Nephron progenitor cell (in vitro differentiated cells): ENCODE data around the gene GOSR2.

Experiments
- DNase-seq: peaks from one replicate; pipeline ENCODE4 v3.0.0; 2021
- H3K27ac Mint-ChIP-seq: 2 replicates; pipeline ENCODE4 v1.8.0; 2021; ENCODE audit warnings: mild to moderate bottlenecking, moderate library complexity, mixed read lengths
- H3K27me3 Mint-ChIP-seq: 2 replicates; pipeline ENCODE4 v1.8.0; 2021; ENCODE audit warnings: mild to moderate bottlenecking, low read depth, mixed read lengths; ENCODE audit not compliant: poor library complexity
- H3K36me3 Mint-ChIP-seq: 2 replicates; pipeline ENCODE4 v1.8.0; 2021; ENCODE audit warnings: low read depth, mixed read lengths
- H3K4me1 Mint-ChIP-seq: 2 replicates; pipeline ENCODE4 v1.8.0; 2021; ENCODE audit warnings: mixed read lengths
- H3K4me3 Mint-ChIP-seq: 2 replicates; pipeline ENCODE4 v1.8.0; 2021; ENCODE audit warnings: mild to moderate bottlenecking, moderate library complexity, mixed read lengths
- H3K9me3 Mint-ChIP-seq: 2 replicates; pipeline ENCODE4 v1.8.0; 2021; ENCODE audit warnings: mild to moderate bottlenecking, moderate library complexity, mixed read lengths
- TF ChIP-seq, protein P1 (sequence below): fragments of 200-600 bp; sonication (generic); IDR thresholded peaks from 2 replicates; pipeline ENCODE4 v1.5.0; 2021; ENCODE audit warnings: antibody characterized with exemption

Gene GOSR2

DNA sequence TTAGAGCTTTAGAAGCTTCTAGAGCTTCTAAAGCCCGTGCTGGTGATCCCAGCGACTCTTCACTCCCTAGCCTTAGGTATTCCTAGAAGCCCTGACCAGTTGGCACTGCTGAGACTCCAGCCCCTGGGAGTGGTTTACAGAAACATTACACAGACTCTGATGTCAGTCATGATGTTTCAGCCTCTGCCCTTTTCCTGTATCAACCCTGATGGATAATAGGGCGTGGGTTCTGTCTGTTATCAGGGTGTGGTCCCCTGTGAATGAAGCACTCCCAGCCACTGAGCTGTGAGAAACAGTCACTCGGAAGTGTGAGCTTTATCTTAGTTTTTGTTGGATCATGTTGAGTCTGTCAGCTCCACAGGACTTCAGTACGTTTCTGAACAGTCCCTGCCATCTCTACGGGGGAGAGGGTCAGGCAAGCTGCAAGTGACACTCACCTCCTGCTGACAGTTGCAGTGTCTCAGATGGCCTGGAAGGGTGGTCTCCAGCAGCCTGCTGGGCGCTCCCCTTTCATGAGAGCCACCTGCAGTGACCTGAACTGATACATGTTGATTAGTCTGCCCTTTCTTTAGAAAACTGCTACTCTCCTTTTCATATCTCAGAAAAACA, 12.8 kb downstream of the GOSR2 start:
- Mint-ChIP-seq H3K36me3 (peaks cover 81% of the 10 kb centered on the region), H3K9me3 (no peaks in the 10 kb centered on the region), H3K4me1 (no peaks in the 10 kb centered on the region), H3K27me3 (peaks cover 4% of the 10 kb centered on the region), H3K4me3 (no peak overlapping the region), H3K27ac (no peak overlapping the region)
- TF ChIP-seq, protein P1, sequence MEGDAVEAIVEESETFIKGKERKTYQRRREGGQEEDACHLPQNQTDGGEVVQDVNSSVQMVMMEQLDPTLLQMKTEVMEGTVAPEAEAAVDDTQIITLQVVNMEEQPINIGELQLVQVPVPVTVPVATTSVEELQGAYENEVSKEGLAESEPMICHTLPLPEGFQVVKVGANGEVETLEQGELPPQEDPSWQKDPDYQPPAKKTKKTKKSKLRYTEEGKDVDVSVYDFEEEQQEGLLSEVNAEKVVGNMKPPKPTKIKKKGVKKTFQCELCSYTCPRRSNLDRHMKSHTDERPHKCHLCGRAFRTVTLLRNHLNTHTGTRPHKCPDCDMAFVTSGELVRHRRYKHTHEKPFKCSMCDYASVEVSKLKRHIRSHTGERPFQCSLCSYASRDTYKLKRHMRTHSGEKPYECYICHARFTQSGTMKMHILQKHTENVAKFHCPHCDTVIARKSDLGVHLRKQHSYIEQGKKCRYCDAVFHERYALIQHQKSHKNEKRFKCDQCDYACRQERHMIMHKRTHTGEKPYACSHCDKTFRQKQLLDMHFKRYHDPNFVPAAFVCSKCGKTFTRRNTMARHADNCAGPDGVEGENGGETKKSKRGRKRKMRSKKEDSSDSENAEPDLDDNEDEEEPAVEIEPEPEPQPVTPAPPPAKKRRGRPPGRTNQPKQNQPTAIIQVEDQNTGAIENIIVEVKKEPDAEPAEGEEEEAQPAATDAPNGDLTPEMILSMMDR: no peak
- no peak for DNase-seq

DNA sequence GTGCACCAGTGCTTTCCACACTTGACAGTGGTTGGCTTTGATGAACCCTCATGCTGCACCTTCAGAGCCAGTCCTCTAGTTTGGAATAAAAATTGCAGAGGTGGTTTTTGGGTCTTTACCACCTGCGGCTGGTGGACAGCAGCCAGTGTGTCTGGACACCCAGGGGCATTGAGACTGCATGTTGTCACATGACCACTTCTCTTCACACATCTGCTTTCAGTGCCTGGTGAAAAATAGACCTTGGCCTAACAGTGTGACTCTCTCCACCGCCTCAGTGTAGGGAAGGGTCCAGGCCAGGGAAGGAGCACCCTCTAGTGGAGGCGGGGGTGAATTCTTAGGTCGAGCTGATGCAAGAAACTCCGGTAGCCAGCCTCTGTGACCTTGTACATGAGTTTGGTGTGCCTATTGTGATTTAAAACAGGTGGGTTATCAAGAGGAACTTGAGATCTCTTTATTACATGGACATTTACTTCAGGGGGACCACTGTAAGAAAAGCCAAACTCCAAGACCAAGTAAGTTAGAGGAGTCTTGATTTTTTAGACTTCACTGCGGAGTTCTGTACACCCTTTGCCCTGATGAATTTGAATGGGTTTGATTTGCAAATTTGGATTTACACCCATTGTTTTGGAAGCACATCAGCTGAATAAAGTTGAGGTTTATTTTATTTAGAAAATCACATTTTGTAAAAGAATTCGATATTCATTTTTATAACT, 17.9 kb downstream of the GOSR2 start:
- peak; percentile 86 for DNase-seq
- peak overlapping the region; percentile 38 for H3K27ac Mint-ChIP-seq
- H3K36me3 Mint-ChIP-seq: peaks cover 40% of the 10 kb centered on the region
- no peak overlapping the region for H3K4me3 Mint-ChIP-seq
- TF ChIP-seq, protein P1: peak; percentile 85
- no peaks in the 10 kb centered on the region for H3K9me3 Mint-ChIP-seq
- peaks cover 4% of the 10 kb centered on the region for H3K27me3 Mint-ChIP-seq
- H3K4me1 Mint-ChIP-seq: peaks cover 29% of the 10 kb centered on the region

DNA sequence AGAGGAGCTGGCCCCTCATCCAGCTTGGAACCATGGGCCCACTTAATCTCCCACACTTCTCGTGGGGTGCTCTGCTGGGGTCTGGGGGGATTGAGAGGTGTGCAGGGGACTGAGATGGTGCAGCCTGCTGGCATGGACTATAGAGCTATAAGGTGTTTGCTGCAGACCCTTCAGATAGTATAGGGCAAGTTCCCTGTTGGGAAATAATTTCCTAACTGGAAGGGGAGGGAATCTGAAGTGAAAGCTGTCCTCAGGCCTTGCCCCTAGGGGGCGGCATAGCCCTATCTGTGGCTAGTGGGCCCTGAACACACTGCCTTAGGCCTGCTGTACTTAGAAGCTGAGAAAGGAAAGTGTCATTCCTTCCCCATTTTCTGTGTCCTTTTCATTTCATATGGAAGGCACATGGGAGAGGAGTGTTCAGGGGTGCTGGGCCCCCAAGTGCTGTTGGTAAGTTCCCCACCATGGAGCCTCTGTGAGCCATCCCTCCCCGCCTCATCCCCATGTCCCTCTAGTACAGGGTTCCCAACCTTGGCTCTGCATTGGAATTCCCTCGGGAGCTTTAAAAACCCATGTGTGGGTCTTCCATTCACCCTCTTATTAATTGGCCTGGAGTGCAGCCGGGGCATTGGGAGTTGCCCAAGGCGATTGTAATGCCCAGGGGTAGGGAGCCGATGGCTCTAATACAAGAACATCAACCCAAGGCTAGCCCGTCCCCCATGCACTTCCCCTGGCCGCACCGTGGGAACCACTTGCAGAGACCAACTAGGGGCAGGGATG, 19.7 kb downstream of the GOSR2 start:
- no peak overlapping the region for H3K27ac Mint-ChIP-seq
- DNase-seq: peak; percentile 81
- H3K36me3 Mint-ChIP-seq: peaks cover 26% of the 10 kb centered on the region
- peaks cover 29% of the 10 kb centered on the region for H3K4me1 Mint-ChIP-seq
- H3K4me3 Mint-ChIP-seq: no peak overlapping the region
- H3K9me3 Mint-ChIP-seq: no peaks in the 10 kb centered on the region
- peaks cover 13% of the 10 kb centered on the region for H3K27me3 Mint-ChIP-seq
- TF ChIP-seq, protein P1: peak; percentile 87

DNA sequence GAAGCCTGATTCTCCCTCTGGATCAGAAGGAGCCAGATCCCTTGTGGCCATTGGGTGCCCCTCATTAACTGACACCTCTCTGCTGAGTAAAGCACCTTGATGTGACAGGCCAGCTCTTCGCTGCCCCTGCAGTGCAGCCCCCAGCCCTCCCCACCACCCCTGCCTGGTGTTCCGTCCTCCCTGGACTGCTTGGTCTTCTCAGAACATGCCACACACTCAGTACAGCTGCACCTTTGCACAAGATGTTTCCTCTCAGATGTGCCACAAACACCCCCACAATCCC, 20.2 kb downstream of the GOSR2 start:
- TF ChIP-seq, protein P1: no peak
- H3K4me1 Mint-ChIP-seq: peaks cover 29% of the 10 kb centered on the region
- no peak for DNase-seq
- H3K9me3 Mint-ChIP-seq: no peaks in the 10 kb centered on the region
- no peak overlapping the region for H3K27ac Mint-ChIP-seq
- no peak overlapping the region for H3K4me3 Mint-ChIP-seq
- peaks cover 23% of the 10 kb centered on the region for H3K36me3 Mint-ChIP-seq
- H3K27me3 Mint-ChIP-seq: peaks cover 15% of the 10 kb centered on the region

DNA sequence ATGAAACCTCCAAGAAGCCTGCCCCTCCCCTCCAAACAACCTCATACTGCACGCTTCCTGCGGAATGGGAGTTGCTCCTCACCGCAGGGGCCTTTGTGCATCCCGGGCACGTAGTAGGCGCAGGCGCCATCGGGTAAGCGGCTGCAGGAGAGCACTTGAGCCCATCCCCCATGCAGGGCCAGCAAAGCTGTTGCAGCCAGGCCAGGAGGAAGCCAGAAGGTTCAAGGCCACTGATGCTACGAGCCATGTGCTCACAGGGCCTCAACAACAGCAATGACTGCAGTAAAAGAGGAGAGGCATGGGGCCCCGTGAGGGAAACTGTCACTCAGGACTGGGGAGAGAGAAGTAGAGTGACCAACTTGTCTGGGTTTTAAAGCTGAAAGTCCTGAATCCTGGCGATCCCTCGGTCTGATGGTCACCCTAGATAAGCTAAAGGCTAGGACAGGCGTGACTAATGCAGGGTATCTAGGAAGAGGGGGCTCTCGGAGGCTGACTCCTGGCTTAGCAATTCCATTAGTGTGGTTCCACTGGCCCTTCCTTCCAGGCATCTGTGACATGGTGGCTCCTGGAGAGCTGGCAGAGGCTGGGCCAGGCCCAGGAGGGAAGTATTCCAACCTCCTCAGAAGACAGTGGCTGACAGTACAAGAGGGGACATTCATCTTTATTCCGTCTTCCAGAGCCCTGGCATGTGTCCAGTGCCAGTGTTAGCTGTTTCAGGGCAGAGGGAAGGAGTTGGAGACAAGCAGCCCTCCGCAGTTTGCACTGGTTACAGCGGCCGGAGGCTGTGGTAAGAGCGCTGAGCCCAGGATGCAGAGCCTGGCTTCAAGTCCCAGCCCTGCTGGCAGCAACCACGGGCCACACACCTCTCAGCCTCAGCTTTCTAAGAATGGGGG, 20.8 kb downstream of the GOSR2 start:
- Mint-ChIP-seq H3K4me1 (peaks cover 29% of the 10 kb centered on the region), H3K27ac (peak overlapping the region; percentile 48), H3K4me3 (no peak overlapping the region), H3K27me3 (peaks cover 15% of the 10 kb centered on the region), H3K36me3 (peaks cover 17% of the 10 kb centered on the region), H3K9me3 (no peaks in the 10 kb centered on the region)
- TF ChIP-seq, protein P1: no peak
- DNase-seq: no peak
